ENCODE results near the gene PKP2. TPM values are rescaled to one million over a fixed set of nuclear protein-coding genes. Genes with fewer than 3 reads are reported as not detected.
"Not testable (repeated sequence)": the region's sequence is repeated elsewhere in the genome, so short reads cannot be mapped to it uniquely, and the experiment has no call there.

The PKP2 gene
- total RNA-seq, 2 donors from 2014 or later, result 0.12 to 0.39 TPM

DNA sequence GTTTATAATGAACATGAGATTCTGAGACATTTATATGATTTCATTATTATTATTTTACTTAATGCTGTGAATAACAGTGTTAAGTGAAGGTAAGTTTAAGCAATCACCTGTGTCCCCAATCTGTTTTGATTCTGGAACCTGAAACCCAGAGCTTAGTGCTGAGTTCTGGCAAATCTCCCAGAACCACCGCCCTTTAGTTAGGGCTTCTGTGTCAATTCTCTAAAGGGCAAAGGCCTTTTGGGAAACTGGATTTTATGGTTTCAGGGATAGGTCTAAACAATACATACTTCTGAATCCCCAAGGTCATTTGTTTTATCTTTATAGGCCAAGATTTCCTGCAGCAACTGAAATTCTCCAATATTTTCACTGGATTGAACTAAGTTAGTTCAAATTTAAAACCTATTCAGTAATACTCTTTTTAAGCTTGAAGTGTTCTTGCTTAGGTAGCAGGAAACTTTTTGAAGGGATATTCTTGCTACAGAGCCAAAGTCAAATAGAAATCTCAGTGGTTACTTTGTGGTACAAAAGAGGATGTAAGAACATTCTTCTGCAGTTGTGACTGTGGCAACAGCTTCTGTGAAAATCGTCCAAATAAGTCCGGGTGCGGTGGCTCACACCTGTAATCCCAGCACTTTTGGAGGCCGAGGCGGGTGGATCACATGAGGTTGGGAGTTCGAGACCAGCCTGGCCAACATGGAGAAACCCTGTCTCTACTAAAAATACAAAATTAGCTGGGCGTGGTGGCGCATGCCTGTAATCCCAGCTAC, 10.0 kb upstream of the PKP2 start:
- no peaks in the 10 kb centered on the region for H3K4me1 Mint-ChIP-seq (ENCODE audit: low read depth)
- peaks cover 20% of the 10 kb centered on the region for H3K27me3 Mint-ChIP-seq (ENCODE audit: low read depth)
- H3K27ac Mint-ChIP-seq, result no peak overlapping the region
- H3K36me3 Mint-ChIP-seq (ENCODE audit: insufficient read depth in 2 of 2), result no peaks in the 10 kb centered on the region
- no peak overlapping the region for H3K4me3 Mint-ChIP-seq
- no peaks in the 10 kb centered on the region for H3K9me3 Mint-ChIP-seq
- DNase-seq, result peak; percentile 3
- ATAC-seq (replicated peaks in 1 of 2), result peak; percentile 54 to 65

DNA sequence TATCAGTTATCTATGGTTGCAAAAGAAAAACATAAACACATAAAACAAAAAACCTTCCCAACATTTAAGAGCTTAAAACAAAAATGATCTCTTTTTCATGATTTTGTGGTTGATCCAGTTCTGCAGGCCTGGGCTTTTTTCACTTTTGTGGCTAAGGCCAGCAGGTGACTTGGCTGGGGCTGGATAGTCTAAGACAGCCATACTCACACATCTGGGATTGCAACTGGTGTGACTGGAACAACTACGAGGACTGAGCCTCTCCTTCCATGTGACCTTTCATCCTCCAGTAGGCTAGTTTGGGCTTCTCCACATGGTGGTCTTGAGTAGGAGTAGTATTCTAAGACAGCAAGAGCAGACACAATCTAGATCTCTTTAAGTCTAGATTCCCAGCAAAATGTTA, 7.2 kb upstream of the PKP2 start:
- H3K27me3 Mint-ChIP-seq (ENCODE audit: low read depth), result peaks cover 16% of the 10 kb centered on the region
- ATAC-seq (replicated peaks in 1 of 2), result no peak
- H3K9me3 Mint-ChIP-seq, result no peaks in the 10 kb centered on the region
- DNase-seq, result no peak
- no peak overlapping the region for H3K27ac Mint-ChIP-seq
- no peaks in the 10 kb centered on the region for H3K36me3 Mint-ChIP-seq (ENCODE audit: insufficient read depth in 2 of 2)
- no peak overlapping the region for H3K4me3 Mint-ChIP-seq
- no peaks in the 10 kb centered on the region for H3K4me1 Mint-ChIP-seq (ENCODE audit: low read depth)

DNA sequence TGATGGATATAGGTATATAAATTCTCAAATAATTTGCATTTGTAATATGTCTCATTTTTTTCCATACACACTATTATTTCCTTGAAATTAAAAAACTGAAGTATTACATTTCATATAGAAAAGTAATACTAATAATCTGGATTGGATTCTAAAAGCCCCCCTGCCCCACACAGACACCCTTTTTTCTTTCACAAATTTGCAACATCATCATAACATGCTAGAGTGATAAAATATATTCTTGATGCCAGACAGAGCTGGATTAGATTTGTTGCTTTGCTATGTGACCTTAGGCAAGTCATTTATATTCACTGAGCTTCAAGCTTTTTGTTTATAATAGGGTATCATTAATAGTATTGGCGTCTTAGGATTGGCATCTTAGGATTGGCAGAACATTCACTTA, 6.7 kb upstream of the PKP2 start:
- peaks cover 20% of the 10 kb centered on the region for H3K27me3 Mint-ChIP-seq (ENCODE audit: low read depth)

DNA sequence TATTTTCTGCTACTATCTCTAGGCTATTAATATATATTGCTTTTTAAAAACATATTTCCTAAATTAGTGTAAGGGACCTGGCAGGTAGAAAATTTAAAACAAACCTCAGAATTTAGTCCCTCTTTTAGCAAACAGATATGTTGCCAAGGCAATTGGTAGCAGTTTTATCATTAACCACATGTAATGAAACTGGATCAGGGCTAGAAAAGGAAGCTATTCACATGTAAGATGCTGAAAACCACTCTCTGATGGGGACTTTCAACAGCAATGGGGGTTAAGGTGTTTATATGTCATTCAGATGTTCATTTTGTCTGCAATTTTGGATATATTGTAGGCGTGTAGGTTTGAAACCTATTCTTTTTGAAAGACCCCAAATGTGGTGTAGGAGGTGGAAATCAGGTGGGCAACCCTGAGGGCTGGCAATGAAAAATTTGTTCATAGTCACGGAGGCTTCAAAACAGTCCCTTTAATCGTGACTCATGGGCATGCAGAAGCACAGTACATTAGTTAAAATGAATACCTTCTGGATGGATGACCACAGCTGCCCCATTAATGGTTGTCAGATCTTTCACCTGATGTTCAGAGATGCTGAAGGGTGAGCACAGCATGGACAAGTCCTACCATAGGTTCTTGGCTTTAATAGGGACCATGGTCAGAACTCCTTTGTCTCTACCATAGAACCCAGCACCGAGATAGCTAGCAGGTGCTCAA, 5.9 kb upstream of the PKP2 start:
- Mint-ChIP-seq H3K36me3 (ENCODE audit: insufficient read depth in 2 of 2) (no peaks in the 10 kb centered on the region), H3K9me3 (no peaks in the 10 kb centered on the region), H3K27me3 (ENCODE audit: low read depth) (peaks cover 29% of the 10 kb centered on the region), H3K4me1 (ENCODE audit: low read depth) (no peaks in the 10 kb centered on the region), H3K27ac (no peak overlapping the region), H3K4me3 (no peak overlapping the region)
- no peak for ATAC-seq (replicated peaks in 1 of 2)
- no peak for DNase-seq

More for the DNA sequence above, 6.7 kb upstream of the PKP2 start:
- no peak for DNase-seq
- no peak for ATAC-seq (replicated peaks in 1 of 2)
- no peaks in the 10 kb centered on the region for H3K36me3 Mint-ChIP-seq (ENCODE audit: insufficient read depth in 2 of 2)
- H3K9me3 Mint-ChIP-seq, result no peaks in the 10 kb centered on the region
- H3K4me3 Mint-ChIP-seq, result no peak overlapping the region
- no peaks in the 10 kb centered on the region for H3K4me1 Mint-ChIP-seq (ENCODE audit: low read depth)
- H3K27ac Mint-ChIP-seq, result no peak overlapping the region

DNA sequence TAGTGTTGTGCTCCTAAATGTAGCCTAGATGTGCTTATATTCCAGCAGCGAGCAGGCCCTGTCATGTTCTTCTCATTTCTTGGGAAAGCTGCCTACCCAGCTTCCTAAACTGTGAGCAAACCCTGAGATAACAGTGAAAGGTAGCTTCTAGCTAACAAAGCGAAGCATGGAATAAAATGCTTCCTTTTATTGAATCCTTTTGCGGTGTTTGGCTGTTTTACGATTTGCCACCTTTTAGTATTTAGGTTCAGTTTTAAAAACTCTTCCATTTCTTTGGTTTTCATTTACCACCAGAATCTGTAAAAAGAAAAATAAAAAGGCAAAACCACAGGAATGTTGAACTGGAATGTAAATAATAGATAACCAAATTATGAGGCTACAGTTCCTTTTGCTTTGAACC, 5.0 kb upstream of the PKP2 start:
- Mint-ChIP-seq H3K36me3 (ENCODE audit: insufficient read depth in 2 of 2) (no peaks in the 10 kb centered on the region), H3K9me3 (no peaks in the 10 kb centered on the region), H3K4me3 (no peak overlapping the region), H3K27ac (no peak overlapping the region), H3K27me3 (ENCODE audit: low read depth) (peaks cover 35% of the 10 kb centered on the region), H3K4me1 (ENCODE audit: low read depth) (no peaks in the 10 kb centered on the region)
- DNase-seq (no peak), ATAC-seq (replicated peaks in 1 of 2) (no peak)

DNA sequence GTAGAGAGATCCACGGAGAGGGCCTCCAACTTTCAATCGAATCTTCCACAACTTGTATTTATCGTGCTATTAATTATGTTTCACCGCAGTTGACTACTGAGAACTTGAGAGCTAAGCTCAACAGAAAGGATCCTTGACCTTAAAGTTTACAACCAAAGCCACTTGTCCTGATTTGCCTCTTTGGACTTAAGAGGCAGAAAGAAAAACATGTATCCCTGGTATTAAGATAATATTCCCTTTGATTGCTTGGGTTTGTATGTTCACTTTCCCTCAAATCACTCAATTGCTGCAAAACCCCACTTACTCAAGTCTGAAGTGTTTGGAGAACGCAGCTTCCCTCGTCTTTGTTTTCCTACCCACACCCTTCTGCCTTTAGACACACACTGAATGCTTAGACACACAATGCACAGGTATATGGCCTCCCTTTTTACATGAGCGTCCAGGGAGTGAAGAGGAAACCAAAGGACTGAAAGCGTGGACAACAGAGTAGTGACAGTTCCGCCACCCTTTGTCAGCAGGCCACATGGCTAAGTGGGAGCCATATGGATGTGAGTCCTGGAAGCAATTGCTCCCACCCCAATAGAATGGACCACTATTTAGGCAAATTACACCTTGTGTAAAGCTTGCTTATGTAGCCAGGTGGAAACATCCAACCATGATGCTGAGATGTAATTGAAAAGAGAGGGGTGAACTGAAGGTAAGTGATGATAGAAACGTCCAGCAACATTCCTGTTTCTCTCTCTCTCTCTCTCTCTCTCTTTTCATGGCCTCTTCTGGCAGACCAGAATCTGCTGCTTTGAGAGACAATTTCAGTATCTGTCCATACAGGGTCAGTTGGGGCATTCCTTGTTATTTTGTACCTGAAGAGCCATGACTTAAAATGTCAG, 1.4 kb upstream of the PKP2 start:
- no peaks in the 10 kb centered on the region for H3K36me3 Mint-ChIP-seq (ENCODE audit: insufficient read depth in 2 of 2)
- peaks cover 58% of the 10 kb centered on the region for H3K27me3 Mint-ChIP-seq (ENCODE audit: low read depth)
- H3K4me3 Mint-ChIP-seq, result peak overlapping the region; percentile 74 to 76
- no peak for ATAC-seq (replicated peaks in 1 of 2)
- no peak for DNase-seq
- H3K9me3 Mint-ChIP-seq, result no peaks in the 10 kb centered on the region
- no peak overlapping the region for H3K27ac Mint-ChIP-seq
- H3K4me1 Mint-ChIP-seq (ENCODE audit: low read depth), result peaks cover 10% of the 10 kb centered on the region

DNA sequence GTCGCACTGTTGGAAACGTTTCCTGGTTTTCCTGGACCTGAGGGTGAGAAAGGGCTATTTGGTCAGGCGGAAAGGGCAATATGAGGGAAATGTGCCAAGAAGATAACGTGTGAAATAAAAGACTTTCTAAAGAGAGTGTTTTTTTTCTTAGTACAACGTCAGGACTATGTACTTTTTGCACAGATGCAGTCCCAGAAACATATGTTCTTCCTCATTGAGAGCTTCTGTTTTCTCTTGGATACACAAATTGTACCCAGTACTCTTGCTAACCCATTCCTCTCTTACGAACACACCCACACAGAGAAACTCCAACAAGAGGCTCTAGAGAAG, 669 bp upstream of the PKP2 start:
- ATAC-seq (replicated peaks in 1 of 2) (no peak), DNase-seq (no peak)
- H3K4me1 Mint-ChIP-seq (ENCODE audit: low read depth), result peaks cover 10% of the 10 kb centered on the region
- H3K27me3 Mint-ChIP-seq (ENCODE audit: low read depth), result peaks cover 58% of the 10 kb centered on the region
- H3K36me3 Mint-ChIP-seq (ENCODE audit: insufficient read depth in 2 of 2), result no peaks in the 10 kb centered on the region
- peak overlapping the region; percentile 74 to 76 for H3K4me3 Mint-ChIP-seq
- H3K9me3 Mint-ChIP-seq, result no peaks in the 10 kb centered on the region
- H3K27ac Mint-ChIP-seq, result no peak overlapping the region

DNA sequence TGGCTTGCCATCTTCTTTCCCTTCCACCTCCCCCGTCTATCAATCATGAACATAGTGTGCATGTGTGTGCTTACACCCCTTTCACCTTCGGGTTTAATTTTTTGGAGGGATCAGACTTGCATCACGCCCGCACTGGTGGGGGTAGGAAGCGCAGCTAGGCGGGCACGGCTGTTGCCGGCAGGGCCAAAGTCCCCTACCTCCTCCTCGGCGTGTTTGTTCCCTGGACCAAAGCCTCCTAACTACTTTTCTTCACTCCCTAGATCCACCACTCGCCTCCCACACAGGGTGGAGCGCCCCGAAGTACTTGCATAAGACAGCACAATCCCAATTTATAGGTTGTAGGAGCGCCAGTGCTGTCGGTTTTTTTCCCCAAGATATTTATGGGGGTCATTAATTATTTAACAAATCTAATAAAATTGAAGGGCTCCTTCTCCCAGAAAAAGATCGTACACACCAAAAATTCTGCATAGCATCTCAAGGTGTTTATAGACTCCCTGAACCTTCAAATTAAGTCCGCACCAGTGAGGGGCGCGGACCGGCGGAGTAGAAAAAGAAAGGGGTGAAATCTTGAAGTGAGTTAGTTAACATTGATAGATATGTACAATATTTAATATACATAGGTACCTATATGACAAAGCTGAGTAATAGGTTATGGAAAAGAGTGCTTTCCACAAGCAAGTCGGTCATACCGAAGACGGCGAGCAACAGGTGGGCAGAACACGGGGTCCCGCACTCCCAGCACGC, 717 bp downstream of the PKP2 start:
- Mint-ChIP-seq H3K36me3 (ENCODE audit: insufficient read depth in 2 of 2) (no peaks in the 10 kb centered on the region), H3K4me3 (peak overlapping the region; percentile 72 to 84), H3K27ac (no peak overlapping the region), H3K4me1 (ENCODE audit: low read depth) (peaks cover 10% of the 10 kb centered on the region), H3K27me3 (ENCODE audit: low read depth) (peaks cover 65% of the 10 kb centered on the region), H3K9me3 (no peaks in the 10 kb centered on the region)
- ATAC-seq (replicated peaks in 1 of 2), result no peak
- no peak for DNase-seq

DNA sequence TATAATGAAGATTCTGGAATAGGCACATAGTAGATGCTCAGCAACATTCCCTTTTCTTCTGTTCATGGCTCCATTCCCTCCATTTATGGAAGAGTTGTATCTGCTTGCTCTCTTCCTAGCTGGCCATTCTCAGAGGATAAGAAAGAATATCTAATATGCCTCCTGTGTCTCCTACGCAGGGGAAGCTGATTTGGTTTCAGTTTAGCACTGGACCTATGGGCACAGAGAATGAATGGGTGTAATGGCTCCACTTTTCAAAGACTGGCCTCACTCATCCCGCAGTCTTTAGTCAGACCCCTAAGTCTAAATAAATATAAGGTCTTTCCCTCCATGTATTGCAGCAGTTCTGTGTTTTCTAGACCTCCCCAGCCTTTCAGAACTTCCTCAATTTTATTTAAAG, 2.0 kb downstream of the PKP2 start:
- Mint-ChIP-seq H3K4me1 (ENCODE audit: low read depth) (peaks cover 10% of the 10 kb centered on the region), H3K36me3 (ENCODE audit: insufficient read depth in 2 of 2) (no peaks in the 10 kb centered on the region), H3K27me3 (ENCODE audit: low read depth) (peaks cover 59% of the 10 kb centered on the region), H3K9me3 (no peaks in the 10 kb centered on the region), H3K27ac (no peak overlapping the region), H3K4me3 (no peak overlapping the region)
- ATAC-seq (replicated peaks in 1 of 2), result no peak
- no peak for DNase-seq

DNA sequence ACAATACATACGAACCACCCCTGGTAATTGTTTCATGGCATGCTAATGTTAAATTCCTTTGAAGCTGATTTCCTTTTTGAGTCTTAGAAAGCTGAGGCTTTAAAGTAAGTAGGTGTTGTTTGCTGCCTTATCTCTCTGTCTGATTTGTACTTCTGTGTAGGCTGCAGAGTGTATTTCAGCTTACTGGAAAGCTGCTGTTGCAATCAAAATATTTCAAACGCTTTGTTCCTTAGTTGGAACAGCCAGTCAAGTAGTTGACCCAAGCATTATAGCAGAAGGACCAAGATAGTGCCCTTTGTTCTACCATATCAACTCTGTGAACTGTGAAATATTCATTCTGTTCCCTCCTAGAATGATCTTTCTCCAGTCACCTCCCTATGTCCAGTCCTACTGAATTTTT, 3.1 kb downstream of the PKP2 start:
- peaks cover 65% of the 10 kb centered on the region for H3K27me3 Mint-ChIP-seq (ENCODE audit: low read depth)
- ATAC-seq (replicated peaks in 1 of 2), result no peak
- no peak overlapping the region for H3K27ac Mint-ChIP-seq

DNA sequence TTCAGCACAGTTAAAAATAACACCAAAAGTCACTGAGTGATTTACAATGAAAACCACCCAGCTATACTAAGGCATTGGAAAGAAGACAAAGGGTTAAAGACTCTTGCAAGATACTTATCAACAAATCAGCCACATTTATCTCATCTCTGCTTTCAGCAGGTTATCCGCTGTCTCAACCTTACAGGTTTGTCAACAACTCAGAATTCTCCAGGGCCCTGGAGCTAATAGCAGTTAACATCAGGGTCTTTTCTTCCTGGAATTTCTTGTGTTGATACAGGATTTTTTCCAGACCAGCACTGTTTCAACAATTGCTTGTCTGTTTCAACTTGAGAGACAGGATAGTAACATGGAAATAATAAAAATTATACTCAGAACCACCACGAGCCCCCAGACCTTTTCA, 3.5 kb downstream of the PKP2 start:
- H3K4me1 Mint-ChIP-seq (ENCODE audit: low read depth), result peaks cover 10% of the 10 kb centered on the region
- H3K9me3 Mint-ChIP-seq, result no peaks in the 10 kb centered on the region
- no peak for DNase-seq
- H3K27ac Mint-ChIP-seq, result no peak overlapping the region
- H3K36me3 Mint-ChIP-seq (ENCODE audit: insufficient read depth in 2 of 2), result no peaks in the 10 kb centered on the region
- peaks cover 61% of the 10 kb centered on the region for H3K27me3 Mint-ChIP-seq (ENCODE audit: low read depth)
- no peak overlapping the region for H3K4me3 Mint-ChIP-seq
- ATAC-seq (replicated peaks in 1 of 2), result no peak

More for the DNA sequence above, 3.1 kb downstream of the PKP2 start:
- H3K4me1 Mint-ChIP-seq (ENCODE audit: low read depth), result peaks cover 10% of the 10 kb centered on the region
- no peak for DNase-seq
- H3K9me3 Mint-ChIP-seq, result no peaks in the 10 kb centered on the region
- no peaks in the 10 kb centered on the region for H3K36me3 Mint-ChIP-seq (ENCODE audit: insufficient read depth in 2 of 2)
- H3K4me3 Mint-ChIP-seq, result no peak overlapping the region

DNA sequence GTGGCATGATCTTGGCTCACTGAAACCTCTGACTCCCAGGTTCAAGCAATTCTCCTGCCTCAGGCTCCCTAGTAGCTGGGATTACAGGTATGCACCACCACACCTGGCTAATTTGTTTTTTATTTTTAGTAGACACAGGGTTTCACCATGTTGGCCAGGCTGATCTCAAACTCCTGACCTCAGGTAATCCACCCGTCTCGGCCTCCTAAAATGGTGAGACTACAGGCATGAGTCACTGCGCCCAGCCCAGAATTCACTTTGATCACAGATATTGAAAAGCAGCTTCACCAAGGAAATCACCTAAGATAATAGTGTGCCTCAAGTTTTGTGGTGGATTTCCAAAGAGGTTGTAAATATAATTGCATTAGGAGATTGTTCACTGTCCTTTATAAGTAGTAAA, 4.2 kb downstream of the PKP2 start:
- H3K27me3 Mint-ChIP-seq (ENCODE audit: low read depth), result peaks cover 54% of the 10 kb centered on the region
- H3K4me3 Mint-ChIP-seq; H3K36me3 Mint-ChIP-seq (ENCODE audit: insufficient read depth in 2 of 2); H3K9me3 Mint-ChIP-seq; DNase-seq; ATAC-seq (replicated peaks in 1 of 2); H3K4me1 Mint-ChIP-seq (ENCODE audit: low read depth); H3K27ac Mint-ChIP-seq: not testable (repeated sequence)

DNA sequence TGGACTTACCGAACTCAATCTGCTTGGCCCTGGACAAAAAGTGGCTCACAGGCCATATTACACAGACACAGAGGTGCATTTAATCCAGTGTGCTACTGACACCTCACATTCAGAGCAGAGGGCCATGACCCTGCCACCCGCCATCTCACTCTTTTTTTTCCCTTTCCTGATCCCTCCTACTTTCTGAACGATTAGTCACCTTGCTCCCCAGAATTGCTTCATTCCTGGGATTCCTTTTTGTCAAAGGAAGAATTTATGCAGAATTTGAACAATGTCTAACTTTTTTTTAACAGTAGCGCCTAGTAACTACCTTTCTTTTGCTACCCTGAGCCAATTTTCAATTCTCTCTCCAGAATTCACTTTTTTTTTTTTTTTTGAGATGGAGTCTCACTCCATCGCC, 4.6 kb downstream of the PKP2 start:
- ATAC-seq (replicated peaks in 1 of 2) (no peak), DNase-seq (no peak)
- Mint-ChIP-seq H3K4me3 (no peak overlapping the region), H3K9me3 (no peaks in the 10 kb centered on the region), H3K27ac (no peak overlapping the region), H3K36me3 (ENCODE audit: insufficient read depth in 2 of 2) (no peaks in the 10 kb centered on the region), H3K27me3 (ENCODE audit: low read depth) (peaks cover 50% of the 10 kb centered on the region), H3K4me1 (ENCODE audit: low read depth) (peaks cover 10% of the 10 kb centered on the region)
